ENCODE data around the gene ROBO1.

DNA sequence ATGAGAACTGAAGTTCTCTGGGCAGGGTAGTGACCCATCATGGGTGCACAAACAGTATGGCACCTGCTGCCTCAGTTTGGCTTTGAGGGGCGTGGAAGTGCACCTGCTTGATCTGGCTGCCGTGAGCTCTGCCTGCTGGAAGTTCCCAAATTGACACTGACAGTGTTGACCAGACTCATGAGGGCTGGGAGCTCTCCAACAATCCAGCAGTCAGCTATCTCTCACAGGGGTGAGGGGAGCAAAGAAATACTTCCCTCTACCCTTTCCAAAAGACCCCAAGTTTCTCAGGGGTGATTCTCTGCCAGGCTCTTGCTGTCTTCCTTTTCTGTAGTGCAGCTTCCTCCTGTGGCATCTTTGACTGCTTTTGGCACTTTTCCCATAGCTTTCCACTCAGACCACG is 49.4 kb upstream of the ROBO1 start:
- TF ChIP-seq, protein P1, sequence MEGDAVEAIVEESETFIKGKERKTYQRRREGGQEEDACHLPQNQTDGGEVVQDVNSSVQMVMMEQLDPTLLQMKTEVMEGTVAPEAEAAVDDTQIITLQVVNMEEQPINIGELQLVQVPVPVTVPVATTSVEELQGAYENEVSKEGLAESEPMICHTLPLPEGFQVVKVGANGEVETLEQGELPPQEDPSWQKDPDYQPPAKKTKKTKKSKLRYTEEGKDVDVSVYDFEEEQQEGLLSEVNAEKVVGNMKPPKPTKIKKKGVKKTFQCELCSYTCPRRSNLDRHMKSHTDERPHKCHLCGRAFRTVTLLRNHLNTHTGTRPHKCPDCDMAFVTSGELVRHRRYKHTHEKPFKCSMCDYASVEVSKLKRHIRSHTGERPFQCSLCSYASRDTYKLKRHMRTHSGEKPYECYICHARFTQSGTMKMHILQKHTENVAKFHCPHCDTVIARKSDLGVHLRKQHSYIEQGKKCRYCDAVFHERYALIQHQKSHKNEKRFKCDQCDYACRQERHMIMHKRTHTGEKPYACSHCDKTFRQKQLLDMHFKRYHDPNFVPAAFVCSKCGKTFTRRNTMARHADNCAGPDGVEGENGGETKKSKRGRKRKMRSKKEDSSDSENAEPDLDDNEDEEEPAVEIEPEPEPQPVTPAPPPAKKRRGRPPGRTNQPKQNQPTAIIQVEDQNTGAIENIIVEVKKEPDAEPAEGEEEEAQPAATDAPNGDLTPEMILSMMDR (conservative IDR thresholded peaks at IDR 0.05) = no peak
- TF ChIP-seq ZFX (IDR thresholded peaks at IDR 0.05) = no peak
